Liver (tissue), 9 donors: ENCODE measurements around the gene ADGRG1. TPM values are rescaled to one million over a fixed set of nuclear protein-coding genes. Genes with fewer than 3 reads are reported as not detected.

ENCODE experiments used
- DNase-seq: peaks from one replicate; pipeline ENCODE4 v3.0.0-alpha.2; 2017; ENCODE audit warnings: low spot score
- H3K27ac ChIP-seq, 2 donors: one replicate each; pipeline ENCODE4 v1.7.0; 2013; ENCODE audit warnings: inconsistent platforms in 2 of 2, low read length in 2 of 2, control low read depth in 1 of 2, low read depth in 1 of 2, mild to moderate bottlenecking in 1 of 2
- H3K27me3 ChIP-seq, 4 donors: one replicate each; pipeline versions ENCODE4 v1.6.1 to v1.7.0; 2013; ENCODE audit warnings: low read length in 3 of 4, inconsistent platforms in 1 of 4, mild to moderate bottlenecking in 1 of 4, moderate library complexity in 1 of 4; ENCODE audit not compliant: control insufficient read depth in 4 of 4, insufficient read depth in 4 of 4
- H3K36me3 ChIP-seq, 4 donors: one replicate each; pipeline versions ENCODE4 v1.6.1 to v1.7.0; 2013; ENCODE audit warnings: low read length in 3 of 4, mild to moderate bottlenecking in 3 of 4, low read depth in 1 of 4, moderate library complexity in 1 of 4; ENCODE audit not compliant: control insufficient read depth in 4 of 4, insufficient read depth in 3 of 4
- H3K4me1 ChIP-seq, 4 donors: one replicate each; pipeline versions ENCODE4 v1.6.1 to v1.7.0; 2013; ENCODE audit warnings: low read length in 3 of 4, mild to moderate bottlenecking in 3 of 4, moderate library complexity in 1 of 4; ENCODE audit not compliant: control insufficient read depth in 4 of 4, insufficient read depth in 4 of 4
- H3K4me3 ChIP-seq, 3 donors: one replicate each; pipeline versions ENCODE4 v1.6.1 to v1.7.0; 2013; ENCODE audit warnings: low read length in 3 of 3, control low read depth in 1 of 3, low read depth in 1 of 3, mild to moderate bottlenecking in 1 of 3
- H3K9ac ChIP-seq, 2 donors: one replicate each; pipeline ENCODE4 v1.7.0; 2013; ENCODE audit warnings: low read length in 2 of 2, mild to moderate bottlenecking in 2 of 2, moderate library complexity in 2 of 2, control low read depth in 1 of 2, low read depth in 1 of 2
- H3K9me3 ChIP-seq, 4 donors: one replicate each; pipeline versions ENCODE4 v1.6.1 to v1.7.0; 2013; ENCODE audit warnings: low read length in 3 of 4; ENCODE audit not compliant: control insufficient read depth in 4 of 4
- FOXA1 ChIP-seq: IDR thresholded peaks from 2 replicates; pipeline ENCODE4 v1.6.1; 2016; ENCODE audit warnings: antibody characterized with exemption
- FOXA2 ChIP-seq: IDR thresholded peaks from 2 replicates; pipeline ENCODE4 v1.6.1; 2016; ENCODE audit warnings: antibody characterized with exemption
- GABPA ChIP-seq, 2 donors: IDR thresholded peaks in 1 of 2; conservative IDR thresholded peaks in 1 of 2; 2 replicates each; pipeline ENCODE4 v1.6.1; 2016; ENCODE audit warnings: antibody characterized with exemption in 2 of 2, mild to moderate bottlenecking in 1 of 2, moderate library complexity in 1 of 2
- HNF4A ChIP-seq, 2 donors: conservative IDR thresholded peaks; 2 replicates each; pipeline ENCODE4 v1.6.1; 2016; ENCODE audit warnings: antibody characterized with exemption in 2 of 2, mild to moderate bottlenecking in 2 of 2
- HNF4G ChIP-seq: IDR thresholded peaks from 2 replicates; pipeline ENCODE4 v1.6.1; 2016; ENCODE audit warnings: antibody characterized with exemption
- JUND ChIP-seq, 2 donors: IDR thresholded peaks; 2 replicates each; pipeline ENCODE4 v1.6.1; 2016; ENCODE audit warnings: antibody characterized with exemption in 2 of 2
- NR2F2 ChIP-seq: IDR thresholded peaks from 2 replicates; pipeline ENCODE4 v1.6.1; 2016; ENCODE audit warnings: antibody characterized with exemption
- RAD21 ChIP-seq, 2 donors: IDR thresholded peaks; 2 replicates each; pipeline ENCODE4 v1.6.1; 2016; ENCODE audit warnings: antibody characterized with exemption in 2 of 2, mild to moderate bottlenecking in 2 of 2
- RXRA ChIP-seq, 2 donors: IDR thresholded peaks; 2 replicates each; pipeline ENCODE4 v1.6.1; 2017 to 2018; ENCODE audit warnings: antibody characterized with exemption in 2 of 2, mild to moderate bottlenecking in 1 of 2
- SP1 ChIP-seq: IDR thresholded peaks from 2 replicates; pipeline ENCODE4 v1.6.1; 2018; ENCODE audit warnings: antibody characterized with exemption, mild to moderate bottlenecking
- YY1 ChIP-seq: IDR thresholded peaks from 2 replicates; pipeline ENCODE4 v1.6.1; 2016; ENCODE audit warnings: antibody characterized with exemption, mild to moderate bottlenecking
- WGBS: extraction: QIAGEN DNeasy Blood & Tissue Kit; methylation state at CpG from one replicate; pipeline ENCODE4 v1.1.7; 2013; 5-methylcytosine and 5-hydroxymethylcytosine counted together
- polyA plus RNA-seq, 2 donors: library from polyadenylated mRNA; stranded (reverse) in 1 of 2; unstranded in 1 of 2; fragments of 200-250 nt in 1 of 2; fragments of >200 nt in 1 of 2; fragmentation: Nextera tagmentation in 1 of 2; extraction: Ambion mirVana in 1 of 2; gene quantifications; one replicate each; pipeline versions ENCODE4 v1.2.1 to v1.2.3, GENCODE V29; 2013 to 2015
- total RNA-seq, 2 donors: library from RNA; depleted of rRNA; stranded (reverse); fragments of >200 nt; gene quantifications; one replicate each; pipeline ENCODE4 v1.2.3, GENCODE V29; 2014
- TF ChIP-seq, protein P1 (sequence below): IDR thresholded peaks from 2 replicates; pipeline ENCODE4 v1.6.1; 2016; ENCODE audit warnings: antibody characterized with exemption, mild to moderate bottlenecking
- TF ChIP-seq, protein P2 (sequence below): fragments of 150-350 bp; IDR thresholded peaks from 2 replicates; pipeline ENCODE4 v1.5.1; 2017; ENCODE audit warnings: improper control_type of control experiment, low read depth, low read length; ENCODE audit not compliant: missing input control
- TF ChIP-seq, protein P3 (sequence below): IDR thresholded peaks from 2 replicates; pipeline ENCODE4 v1.6.1; 2016; ENCODE audit warnings: antibody characterized with exemption
- TF ChIP-seq, protein P4 (sequence below): IDR thresholded peaks from 2 replicates; pipeline ENCODE4 v1.6.1; 2016; ENCODE audit warnings: antibody characterized with exemption
- TF ChIP-seq, protein P5 (sequence below): IDR thresholded peaks from 2 replicates; pipeline ENCODE4 v1.6.1; 2016; ENCODE audit warnings: antibody characterized with exemption
- donor health status: healthy.
- donor health status: healthy.
- donor health status: healthy.
- donor health status: healthy.
- donor health status: healthy.

ADGRG1 gene
- total and polyA plus RNA-seq, 4 donors: 1.7 to 3.3 (median 2.0) TPM

DNA sequence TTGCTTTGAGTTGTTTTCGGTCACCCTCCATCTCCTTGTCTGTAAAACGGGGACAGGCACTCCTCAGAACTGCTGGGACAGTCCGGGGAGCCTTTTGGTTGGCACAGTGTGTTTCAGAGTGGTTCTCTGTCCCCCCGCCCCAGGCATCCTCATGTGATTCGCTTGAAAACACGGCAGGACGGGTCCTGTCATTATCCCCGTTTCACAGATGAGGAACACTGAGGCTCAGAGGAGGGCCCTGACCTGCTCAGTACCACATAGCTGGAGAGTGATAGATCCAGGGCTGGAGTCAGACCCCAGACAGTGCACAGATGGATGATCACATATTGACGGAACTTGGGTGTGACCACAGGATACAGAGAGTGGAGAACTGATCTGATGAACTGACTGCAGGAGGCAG is 13.5 kb upstream of the ADGRG1 start:
- no peak for DNase-seq
- Histone ChIP-seq H3K27ac (no peak overlapping the region), H3K9ac (no peak overlapping the region)

DNA sequence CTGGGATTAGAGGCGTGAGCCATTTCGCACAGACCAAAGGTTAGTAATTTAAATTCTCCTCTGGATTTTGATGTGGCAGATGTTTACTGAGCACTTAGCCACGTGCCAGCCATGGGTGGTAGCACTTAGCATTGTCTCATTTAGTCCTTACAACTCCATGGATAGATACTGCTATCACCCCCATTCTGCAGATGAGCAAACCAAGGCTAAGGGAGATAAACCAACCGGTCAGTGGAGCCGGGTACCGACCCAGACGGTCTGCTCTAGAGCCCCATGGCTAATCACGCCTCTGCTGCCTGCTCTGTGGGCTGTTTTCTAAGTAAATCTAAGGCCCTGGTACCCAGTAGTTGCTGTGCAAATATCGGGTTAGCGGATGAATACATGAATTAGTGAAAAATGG is 12.6 kb upstream of the ADGRG1 start:
- Histone ChIP-seq H3K27me3 (no peaks in the 10 kb centered on the region), H3K9ac (no peak overlapping the region), H3K27ac (no peak overlapping the region), H3K36me3 (no peaks in the 10 kb centered on the region), H3K9me3 (no peaks in the 10 kb centered on the region), H3K4me1 (peaks cover 0 to 6% (median 0%) of the 10 kb centered on the region in 4 donors), H3K4me3 (no peak overlapping the region)
- 92% methylated on average over 10 of the region's 10 CpGs for WGBS
- DNase-seq: no peak
- TF ChIP-seq NR2F2 (no peak), GABPA (IDR thresholded peaks at IDR 0.05 in 1 of 2, conservative IDR thresholded peaks at IDR 0.05 in 1 of 2) (no peak)

More for the DNA sequence above, 13.5 kb upstream of the ADGRG1 start:
- TF ChIP-seq FOXA2 (no peak), YY1 (no peak)
- TF ChIP-seq, protein P1, sequence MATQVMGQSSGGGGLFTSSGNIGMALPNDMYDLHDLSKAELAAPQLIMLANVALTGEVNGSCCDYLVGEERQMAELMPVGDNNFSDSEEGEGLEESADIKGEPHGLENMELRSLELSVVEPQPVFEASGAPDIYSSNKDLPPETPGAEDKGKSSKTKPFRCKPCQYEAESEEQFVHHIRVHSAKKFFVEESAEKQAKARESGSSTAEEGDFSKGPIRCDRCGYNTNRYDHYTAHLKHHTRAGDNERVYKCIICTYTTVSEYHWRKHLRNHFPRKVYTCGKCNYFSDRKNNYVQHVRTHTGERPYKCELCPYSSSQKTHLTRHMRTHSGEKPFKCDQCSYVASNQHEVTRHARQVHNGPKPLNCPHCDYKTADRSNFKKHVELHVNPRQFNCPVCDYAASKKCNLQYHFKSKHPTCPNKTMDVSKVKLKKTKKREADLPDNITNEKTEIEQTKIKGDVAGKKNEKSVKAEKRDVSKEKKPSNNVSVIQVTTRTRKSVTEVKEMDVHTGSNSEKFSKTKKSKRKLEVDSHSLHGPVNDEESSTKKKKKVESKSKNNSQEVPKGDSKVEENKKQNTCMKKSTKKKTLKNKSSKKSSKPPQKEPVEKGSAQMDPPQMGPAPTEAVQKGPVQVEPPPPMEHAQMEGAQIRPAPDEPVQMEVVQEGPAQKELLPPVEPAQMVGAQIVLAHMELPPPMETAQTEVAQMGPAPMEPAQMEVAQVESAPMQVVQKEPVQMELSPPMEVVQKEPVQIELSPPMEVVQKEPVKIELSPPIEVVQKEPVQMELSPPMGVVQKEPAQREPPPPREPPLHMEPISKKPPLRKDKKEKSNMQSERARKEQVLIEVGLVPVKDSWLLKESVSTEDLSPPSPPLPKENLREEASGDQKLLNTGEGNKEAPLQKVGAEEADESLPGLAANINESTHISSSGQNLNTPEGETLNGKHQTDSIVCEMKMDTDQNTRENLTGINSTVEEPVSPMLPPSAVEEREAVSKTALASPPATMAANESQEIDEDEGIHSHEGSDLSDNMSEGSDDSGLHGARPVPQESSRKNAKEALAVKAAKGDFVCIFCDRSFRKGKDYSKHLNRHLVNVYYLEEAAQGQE: no peak
- TF ChIP-seq, protein P2, sequence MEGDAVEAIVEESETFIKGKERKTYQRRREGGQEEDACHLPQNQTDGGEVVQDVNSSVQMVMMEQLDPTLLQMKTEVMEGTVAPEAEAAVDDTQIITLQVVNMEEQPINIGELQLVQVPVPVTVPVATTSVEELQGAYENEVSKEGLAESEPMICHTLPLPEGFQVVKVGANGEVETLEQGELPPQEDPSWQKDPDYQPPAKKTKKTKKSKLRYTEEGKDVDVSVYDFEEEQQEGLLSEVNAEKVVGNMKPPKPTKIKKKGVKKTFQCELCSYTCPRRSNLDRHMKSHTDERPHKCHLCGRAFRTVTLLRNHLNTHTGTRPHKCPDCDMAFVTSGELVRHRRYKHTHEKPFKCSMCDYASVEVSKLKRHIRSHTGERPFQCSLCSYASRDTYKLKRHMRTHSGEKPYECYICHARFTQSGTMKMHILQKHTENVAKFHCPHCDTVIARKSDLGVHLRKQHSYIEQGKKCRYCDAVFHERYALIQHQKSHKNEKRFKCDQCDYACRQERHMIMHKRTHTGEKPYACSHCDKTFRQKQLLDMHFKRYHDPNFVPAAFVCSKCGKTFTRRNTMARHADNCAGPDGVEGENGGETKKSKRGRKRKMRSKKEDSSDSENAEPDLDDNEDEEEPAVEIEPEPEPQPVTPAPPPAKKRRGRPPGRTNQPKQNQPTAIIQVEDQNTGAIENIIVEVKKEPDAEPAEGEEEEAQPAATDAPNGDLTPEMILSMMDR: no peak
- WGBS: 94% methylated on average over 9 of the region's 9 CpGs
- no peaks in the 10 kb centered on the region for H3K27me3 ChIP-seq
- no peaks in the 10 kb centered on the region for H3K36me3 ChIP-seq
- H3K9me3 ChIP-seq: no peaks in the 10 kb centered on the region
- H3K4me1 ChIP-seq: peaks cover 0 to 6% (median 0%) of the 10 kb centered on the region in 4 donors
- H3K4me3 ChIP-seq: no peak overlapping the region

DNA sequence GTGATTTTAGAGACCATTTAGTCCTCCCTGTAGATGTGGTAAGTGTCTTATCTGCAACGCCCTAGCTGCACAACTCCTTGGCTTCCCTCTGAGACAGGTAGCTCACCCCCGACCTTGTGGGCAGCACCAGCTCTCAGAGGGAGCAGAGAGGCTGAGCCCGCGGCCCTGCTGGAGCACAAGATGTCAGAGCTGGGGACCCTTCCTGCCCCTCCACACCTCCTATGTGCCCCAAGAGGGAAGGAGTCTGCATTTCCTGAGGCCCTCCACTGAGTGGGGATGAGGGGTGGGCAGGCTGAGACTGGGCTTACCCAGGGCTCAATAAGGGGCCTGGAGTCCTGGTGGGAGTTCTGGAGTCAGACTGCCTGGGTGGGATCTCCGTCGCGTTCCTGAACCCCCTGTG is 12.2 kb upstream of the ADGRG1 start:
- no peak for DNase-seq
- WGBS: 95% methylated on average over 7 of the region's 7 CpGs
- Histone ChIP-seq H3K36me3 (no peaks in the 10 kb centered on the region), H3K9me3 (no peaks in the 10 kb centered on the region), H3K27me3 (no peaks in the 10 kb centered on the region), H3K4me3 (no peak overlapping the region), H3K27ac (no peak overlapping the region), H3K4me1 (peaks cover 0 to 6% (median 0%) of the 10 kb centered on the region in 4 donors), H3K9ac (no peak overlapping the region)
- TF ChIP-seq, protein P3, sequence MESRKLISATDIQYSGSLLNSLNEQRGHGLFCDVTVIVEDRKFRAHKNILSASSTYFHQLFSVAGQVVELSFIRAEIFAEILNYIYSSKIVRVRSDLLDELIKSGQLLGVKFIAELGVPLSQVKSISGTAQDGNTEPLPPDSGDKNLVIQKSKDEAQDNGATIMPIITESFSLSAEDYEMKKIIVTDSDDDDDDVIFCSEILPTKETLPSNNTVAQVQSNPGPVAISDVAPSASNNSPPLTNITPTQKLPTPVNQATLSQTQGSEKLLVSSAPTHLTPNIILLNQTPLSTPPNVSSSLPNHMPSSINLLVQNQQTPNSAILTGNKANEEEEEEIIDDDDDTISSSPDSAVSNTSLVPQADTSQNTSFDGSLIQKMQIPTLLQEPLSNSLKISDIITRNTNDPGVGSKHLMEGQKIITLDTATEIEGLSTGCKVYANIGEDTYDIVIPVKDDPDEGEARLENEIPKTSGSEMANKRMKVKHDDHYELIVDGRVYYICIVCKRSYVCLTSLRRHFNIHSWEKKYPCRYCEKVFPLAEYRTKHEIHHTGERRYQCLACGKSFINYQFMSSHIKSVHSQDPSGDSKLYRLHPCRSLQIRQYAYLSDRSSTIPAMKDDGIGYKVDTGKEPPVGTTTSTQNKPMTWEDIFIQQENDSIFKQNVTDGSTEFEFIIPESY: no peak
- TF ChIP-seq, protein P4, sequence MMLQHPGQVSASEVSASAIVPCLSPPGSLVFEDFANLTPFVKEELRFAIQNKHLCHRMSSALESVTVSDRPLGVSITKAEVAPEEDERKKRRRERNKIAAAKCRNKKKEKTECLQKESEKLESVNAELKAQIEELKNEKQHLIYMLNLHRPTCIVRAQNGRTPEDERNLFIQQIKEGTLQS: no peak
- no peak for TF ChIP-seq HNF4A (conservative IDR thresholded peaks at IDR 0.05)
- no peak for TF ChIP-seq FOXA1
- TF ChIP-seq, protein P5, sequence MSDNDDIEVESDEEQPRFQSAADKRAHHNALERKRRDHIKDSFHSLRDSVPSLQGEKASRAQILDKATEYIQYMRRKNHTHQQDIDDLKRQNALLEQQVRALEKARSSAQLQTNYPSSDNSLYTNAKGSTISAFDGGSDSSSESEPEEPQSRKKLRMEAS: no peak
- no peak for TF ChIP-seq SP1
- TF ChIP-seq RAD21 (IDR thresholded peaks at IDR 0.05): no peak
- no peak for TF ChIP-seq FOXA2
- no peak for TF ChIP-seq JUND (IDR thresholded peaks at IDR 0.05)
- TF ChIP-seq, protein P2: no peak
- TF ChIP-seq HNF4G: no peak
- no peak for TF ChIP-seq RXRA (IDR thresholded peaks at IDR 0.05)
